K562 (cell line): ENCODE measurements around the gene LONP1. TPM values are rescaled to one million over a fixed set of nuclear protein-coding genes. Genes with fewer than 3 reads are reported as not detected.
A peak's percentile ranks its signal among the peaks of the same experiment; 100 is the strongest.

ENCODE experiments used
- EGR1 ChIP-seq: fragments of 450-650 bp; conservative IDR thresholded peaks from 2 replicates; pipeline ENCODE4 v1.6.1; 2017; ENCODE audit warnings: mild to moderate bottlenecking
- HDAC1 ChIP-seq, 2 experiments: fragments of 450-650 bp; IDR thresholded peaks; 2 replicates each; pipeline ENCODE4 v1.6.1; 2016 to 2017; ENCODE audit warnings: inconsistent platforms in 1 of 2, mild to moderate bottlenecking in 1 of 2, moderate library complexity in 1 of 2
- KHSRP ChIP-seq: fragments of 450-650 bp; IDR thresholded peaks from 2 replicates; pipeline ENCODE4 v1.6.1; 2017
- MEF2D ChIP-seq: conservative IDR thresholded peaks from 2 replicates; pipeline ENCODE4 v1.6.1; 2016; ENCODE audit warnings: low read depth, missing genetic modification characterization, missing compliant biosample characterization
- PRDM10 ChIP-seq: fragments of 450-650 bp; IDR thresholded peaks from 2 replicates; pipeline ENCODE4 v1.6.1; 2018; ENCODE audit not compliant: partially characterized antibody
- RFX5 ChIP-seq: IDR thresholded peaks from 2 replicates; pipeline ENCODE4 v1.6.1; 2011; ENCODE audit warnings: low read depth, mild to moderate bottlenecking, improper control_type of control experiment, low read length
- SNIP1 ChIP-seq: fragments of 450-650 bp; IDR thresholded peaks from 2 replicates; pipeline ENCODE4 v1.7.1; 2017; ENCODE audit warnings: low read depth, mild to moderate bottlenecking
- ZKSCAN3 ChIP-seq: fragments of 250-450 bp; sonication (Bioruptor Pico); IDR thresholded peaks from 2 replicates; pipeline ENCODE4 v1.4.0; 2020
- polyA plus RNA-seq, 8 experiments: library from polyadenylated mRNA; depleted of rRNA in 4 of 8; stranded (reverse) in 5 of 8; unstranded in 3 of 8; fragments of >200 nt; fragmentation: Nextera tagmentation in 2 of 8; fragmentation: Illumina TruSeq in 1 of 8; extraction: Ambion mirVana in 2 of 8; extraction: Trizol in 1 of 8; gene quantifications; 2 replicates each; pipeline versions ENCODE4 v1.2.1 to v1.2.3, GENCODE V29; 2011 to 2014; ENCODE audit warnings: inconsistent platforms in 1 of 8, missing spikeins in 1 of 8
- total RNA-seq, 7 experiments: library from RNA; depleted of rRNA in 6 of 7; stranded (reverse); fragments of >200 nt in 6 of 7; fragmentation: Illumina TruSeq in 2 of 7; extraction: Trizol in 2 of 7; gene quantifications; 2 replicates each; pipeline versions ENCODE4 v1.2.1 to v1.2.3, GENCODE V29; 2011 to 2021; ENCODE audit warnings: low replicate concordance in 1 of 7

LONP1 gene
- total and polyA plus RNA-seq, 9 of the 15 experiments (the other 6 are each of a cell fraction or from before 2014, with no cell fraction given), result 1.1 to 238 (median 84.5) TPM

- TF ChIP-seq RFX5 (no peak), ZKSCAN3 (CRISPR knock-in tag) (no peak), KHSRP (no peak), EGR1 (peak; percentile 41; the same call in 1 of the 2 replicates), MEF2D (tag) (peak; percentile 78; the same call in 1 of the 2 replicates), SNIP1 (peak; percentile 21; the same call in 1 of the 2 replicates), HDAC1 (IDR thresholded peaks at IDR 0.05) (no peak), PRDM10 (peak; percentile 97)
- TF ChIP-seq, all 486 proteins: peak for 12
These were observed 1.8 kb downstream of the LONP1 start (continued) for GRCh38 chr19:5718037-5718578.
